Measurements from ENCODE around the gene CNTNAP5.

DNA sequence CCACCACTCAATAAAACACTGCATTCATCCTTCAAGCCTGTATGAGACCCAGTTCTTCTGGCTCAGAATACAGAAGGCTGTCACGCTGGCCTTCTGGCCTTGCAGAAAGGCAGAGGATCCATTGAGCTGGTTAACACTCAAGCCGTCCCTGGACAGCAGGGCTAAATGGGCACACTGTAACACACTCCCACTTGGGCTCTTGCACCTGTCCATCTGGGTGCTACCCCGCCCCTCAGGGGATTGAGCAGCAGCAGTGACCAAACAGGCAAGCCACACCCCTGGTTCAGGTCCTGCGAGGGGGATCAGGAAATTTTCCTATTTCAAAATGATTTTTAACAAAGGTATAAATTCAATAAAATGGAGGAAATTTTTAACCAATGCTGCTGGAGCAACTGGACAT lies 936.0 kb downstream of the CNTNAP5 start:
- TF ChIP-seq, protein P1, sequence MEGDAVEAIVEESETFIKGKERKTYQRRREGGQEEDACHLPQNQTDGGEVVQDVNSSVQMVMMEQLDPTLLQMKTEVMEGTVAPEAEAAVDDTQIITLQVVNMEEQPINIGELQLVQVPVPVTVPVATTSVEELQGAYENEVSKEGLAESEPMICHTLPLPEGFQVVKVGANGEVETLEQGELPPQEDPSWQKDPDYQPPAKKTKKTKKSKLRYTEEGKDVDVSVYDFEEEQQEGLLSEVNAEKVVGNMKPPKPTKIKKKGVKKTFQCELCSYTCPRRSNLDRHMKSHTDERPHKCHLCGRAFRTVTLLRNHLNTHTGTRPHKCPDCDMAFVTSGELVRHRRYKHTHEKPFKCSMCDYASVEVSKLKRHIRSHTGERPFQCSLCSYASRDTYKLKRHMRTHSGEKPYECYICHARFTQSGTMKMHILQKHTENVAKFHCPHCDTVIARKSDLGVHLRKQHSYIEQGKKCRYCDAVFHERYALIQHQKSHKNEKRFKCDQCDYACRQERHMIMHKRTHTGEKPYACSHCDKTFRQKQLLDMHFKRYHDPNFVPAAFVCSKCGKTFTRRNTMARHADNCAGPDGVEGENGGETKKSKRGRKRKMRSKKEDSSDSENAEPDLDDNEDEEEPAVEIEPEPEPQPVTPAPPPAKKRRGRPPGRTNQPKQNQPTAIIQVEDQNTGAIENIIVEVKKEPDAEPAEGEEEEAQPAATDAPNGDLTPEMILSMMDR (conservative IDR thresholded peaks at IDR 0.05 in 1 of 2, IDR thresholded peaks at IDR 0.05 in 1 of 2; ENCODE audit: extremely low read depth in 1 of 2, insufficient read depth in 1 of 2, low read depth in 1 of 2, low read length in 2 of 2) = no peak
- TF ChIP-seq EZH2 (IDR thresholded peaks at IDR 0.05; ENCODE audit: borderline replicate concordance, low read length) = no peak

Data from mammary epithelial cell (primary cell).